HL-60/S4 treated with retinoic acid at 250 ng/mL for 4 days and 3 days (cell line): ENCODE results near the gene PRKCQ.

Experiments
- in situ Hi-C: fragments of 300-500 bp; cut with MboI; formaldehyde crosslinking; loops from 2 replicates; pipeline ENCODE4 v1.7.0; 2022; ENCODE audit warnings: low sequenced_read_pairs

The PRKCQ gene

GRCh38 chr10:6416892-6417512 is 163.1 kb downstream of the PRKCQ start:
- in situ Hi-C loops: loop anchor here (10.0 kb wide), 2 partner anchors 248 to 312 kb away; no protein-coding TSS in a partner anchor

GRCh38 chr10:6411436-6411835 is 168.6 kb downstream of the PRKCQ start:
- in situ Hi-C loops: loop anchor here (10.0 kb wide), 2 partner anchors 253 to 307 kb away; no protein-coding TSS in a partner anchor

GRCh38 chr10:6410830-6411229 is 169.2 kb downstream of the PRKCQ start:
- in situ Hi-C loops: loop anchor here (10.0 kb wide), 2 partner anchors 254 to 306 kb away; no protein-coding TSS in a partner anchor

- in situ Hi-C loops: loop anchor here (10.0 kb wide), 2 partner anchors 255 to 305 kb away; no protein-coding TSS in a partner anchor
Measured at GRCh38 chr10:6409971-6410643, 170.0 kb downstream of the PRKCQ start.

GRCh38 chr10:6408799-6409198 is 171.3 kb downstream of the PRKCQ start:
- in situ Hi-C loops: no loop called here

GRCh38 chr10:6407034-6407721 is 172.9 kb downstream of the PRKCQ start:
- in situ Hi-C loops: no loop called here

GRCh38 chr10:6406220-6407033 is 173.6 kb downstream of the PRKCQ start:
- in situ Hi-C loops: no loop called here

- in situ Hi-C loops: no loop called here
Measured at GRCh38 chr10:6405713-6406112, 174.4 kb downstream of the PRKCQ start.

GRCh38 chr10:6404127-6405072 is 175.7 kb downstream of the PRKCQ start:
- in situ Hi-C loops: no loop called here

- in situ Hi-C loops: no loop called here
Measured at GRCh38 chr10:6402960-6403359, 177.1 kb downstream of the PRKCQ start.

GRCh38 chr10:6402349-6402709 is 177.7 kb downstream of the PRKCQ start:
- in situ Hi-C loops: no loop called here

- in situ Hi-C loops: no loop called here
Measured at GRCh38 chr10:6401558-6402348, 178.3 kb downstream of the PRKCQ start.

GRCh38 chr10:6400821-6401465 is 179.1 kb downstream of the PRKCQ start:
- in situ Hi-C loops: no loop called here

GRCh38 chr10:6400331-6400730 is 179.7 kb downstream of the PRKCQ start:
- in situ Hi-C loops: no loop called here

- in situ Hi-C loops: no loop called here
Measured at GRCh38 chr10:6399879-6400278, 180.2 kb downstream of the PRKCQ start.

GRCh38 chr10:6399231-6399741 is 180.8 kb downstream of the PRKCQ start:
- in situ Hi-C loops: no loop called here

GRCh38 chr10:6398399-6398798 is 181.7 kb downstream of the PRKCQ start:
- in situ Hi-C loops: no loop called here

- in situ Hi-C loops: no loop called here
Measured at GRCh38 chr10:6396652-6397051, 183.4 kb downstream of the PRKCQ start.
